Right renal cortex interstitium (tissue), 3 donors: ENCODE data around the gene PIP4K2A. TPM values are rescaled to one million over a fixed set of nuclear protein-coding genes. Genes with fewer than 3 reads are reported as not detected.
"Not testable (repeated sequence)": the region's sequence is repeated elsewhere in the genome, so short reads cannot be mapped to it uniquely, and the experiment has no call there.

Experiments
- DNase-seq, 3 donors: peaks; one replicate each; pipeline ENCODE4 v3.0.0-alpha.2; 2013; ENCODE audit warnings: low read depth in 3 of 3, low spot score in 2 of 3
- polyA plus RNA-seq, 3 donors: library from polyadenylated mRNA; unstranded; fragments of 120-200 nt; gene quantifications; one replicate each; pipeline ENCODE4 v1.2.1, GENCODE V29; 2013; ENCODE audit not compliant: insufficient read length in 3 of 3

PIP4K2A gene
- 10 to 100 TPM; 25.9 to 28.9 (median 28.6) TPM for polyA plus RNA-seq

DNA sequence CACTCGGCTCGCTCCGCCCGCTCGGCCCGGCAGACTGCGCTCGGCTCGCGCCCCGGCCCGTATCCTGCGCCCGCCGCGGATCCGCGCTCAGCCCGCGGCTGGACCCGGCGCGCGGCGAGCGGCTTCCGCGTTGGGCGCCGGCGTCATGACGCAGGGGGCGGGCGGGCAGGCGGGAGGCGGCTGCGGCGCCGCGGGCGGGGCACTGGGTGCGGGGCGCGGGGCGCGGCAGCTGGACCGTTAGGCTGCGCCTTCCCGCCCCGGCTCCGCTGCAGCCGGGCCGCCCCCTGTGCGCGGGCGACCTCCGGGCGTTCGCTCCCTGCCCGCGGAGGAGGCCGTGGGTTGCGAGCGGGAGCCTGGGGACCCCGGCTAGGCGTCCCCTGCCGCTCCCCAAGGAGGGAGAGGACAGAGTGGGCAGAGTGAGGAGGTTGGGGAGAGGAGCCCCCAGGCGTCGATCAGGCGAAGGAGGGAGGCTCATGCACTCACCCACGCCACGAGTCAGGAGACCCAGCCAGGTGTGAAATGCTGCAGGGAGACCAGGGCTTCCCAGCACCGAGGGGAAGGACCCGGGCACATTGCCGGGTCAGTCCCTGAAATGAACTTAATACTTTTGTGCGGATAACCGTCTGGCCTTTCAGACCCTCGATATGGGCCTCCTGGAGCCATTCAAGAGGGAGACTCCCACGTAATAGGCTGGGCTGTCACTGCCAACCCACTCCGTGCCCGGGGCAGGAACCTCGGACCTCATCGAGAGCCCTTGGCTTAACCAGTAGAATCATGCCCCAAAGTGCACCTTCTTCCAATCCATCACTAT, at the start of gene PIP4K2A:
Gene PIP4K2A (minus strand): TSS at position 100 of the 811 bp plus-strand sequence. CDS start 252 bp downstream, outside the sequence.
- no peak for DNase-seq

DNA sequence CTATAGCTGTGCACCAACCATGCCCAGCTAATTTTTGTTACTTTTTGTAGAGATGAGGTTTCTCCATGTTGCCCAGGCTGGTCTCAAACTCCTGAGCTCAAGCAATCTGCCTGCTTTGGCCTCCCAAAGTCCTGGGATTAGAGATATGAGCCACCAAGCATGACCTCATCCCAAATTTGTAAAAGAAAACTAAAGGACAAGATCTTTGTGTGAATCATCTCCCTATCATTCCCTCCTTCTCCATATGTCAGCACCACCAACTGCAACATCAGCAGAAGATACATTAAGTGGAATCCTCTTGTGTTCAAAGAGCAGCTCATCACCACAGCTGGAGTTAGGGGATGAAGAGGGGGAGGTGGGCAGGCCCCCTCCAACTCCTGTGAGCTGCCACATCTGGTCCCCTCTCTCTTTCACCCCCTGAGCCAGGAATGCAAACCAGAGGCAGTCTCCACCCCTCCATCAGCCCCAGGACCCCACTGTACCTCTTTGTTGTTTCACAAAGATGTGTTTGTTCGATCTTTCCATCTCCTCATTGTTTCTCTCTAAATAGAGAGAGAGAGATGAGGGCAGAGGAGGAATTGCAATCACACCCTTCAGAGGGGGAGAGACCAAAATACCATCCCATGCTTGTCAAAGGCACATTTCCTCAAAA, 47.3 kb upstream of the PIP4K2A start:
- DNase-seq: no peak

DNA sequence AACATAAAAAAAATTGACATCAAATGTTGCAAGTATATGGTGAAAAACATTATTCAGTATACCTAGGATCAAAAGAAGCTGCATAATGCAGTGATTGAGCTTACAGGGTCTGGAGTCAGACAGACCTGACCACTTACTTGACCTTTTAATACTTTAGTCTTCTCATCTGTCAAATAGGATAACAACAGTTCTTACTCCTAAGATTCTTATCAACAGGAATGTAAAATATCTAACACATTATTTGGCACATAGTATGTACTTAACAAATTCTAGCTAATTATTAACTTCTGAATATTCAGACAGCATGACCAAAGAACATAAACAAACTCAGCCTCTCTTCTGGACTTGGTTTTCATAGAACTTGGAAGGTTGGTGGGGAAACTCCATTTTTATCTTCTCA, 45.6 kb upstream of the PIP4K2A start:
- no peak for DNase-seq

DNA sequence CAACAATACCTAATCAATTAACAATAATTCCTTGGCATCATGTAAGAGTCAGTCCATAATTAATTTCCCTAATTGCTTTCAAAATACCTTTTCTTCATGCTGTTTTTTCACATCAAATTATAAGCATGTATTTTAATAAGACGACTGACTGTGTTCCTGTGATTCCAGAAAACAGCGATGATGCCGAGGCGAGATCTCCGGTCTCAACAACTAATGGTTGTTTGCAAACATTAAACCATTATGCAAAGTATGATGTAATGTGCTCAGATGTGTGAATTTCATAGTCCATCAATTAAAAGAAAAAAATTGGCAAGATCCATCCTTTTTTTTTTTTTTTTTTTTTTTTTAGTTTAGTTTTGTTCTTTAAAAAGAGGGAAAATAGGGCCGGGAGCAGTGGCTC, 44.5 kb upstream of the PIP4K2A start:
- DNase-seq: no peak

- no peak for DNase-seq
Measured at GRCh38 chr10:22754296-22754695, 39.9 kb upstream of the PIP4K2A start.

DNA sequence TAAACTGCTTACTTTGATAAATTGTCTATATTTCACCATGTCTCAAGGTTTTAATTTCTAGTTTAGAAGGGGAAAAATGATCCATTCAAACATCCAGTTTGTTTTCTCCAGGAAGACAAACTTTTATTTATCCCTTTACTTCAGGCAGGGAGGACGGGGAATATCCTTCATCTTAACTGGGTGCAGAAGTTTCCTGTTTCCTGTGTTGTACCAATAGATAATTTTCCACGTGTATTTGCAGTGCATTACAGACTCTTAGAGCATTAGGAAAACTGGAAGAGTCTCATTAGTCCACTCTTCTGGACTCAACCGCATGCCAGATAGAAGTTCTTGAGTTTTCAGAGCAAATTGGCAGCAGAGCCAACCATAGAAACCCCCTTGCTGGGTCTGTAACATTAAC, 39.4 kb upstream of the PIP4K2A start:
- DNase-seq: no peak

GRCh38 chr10:22752272-22752889, 38.0 kb upstream of the PIP4K2A start:
- DNase-seq: no peak

DNA sequence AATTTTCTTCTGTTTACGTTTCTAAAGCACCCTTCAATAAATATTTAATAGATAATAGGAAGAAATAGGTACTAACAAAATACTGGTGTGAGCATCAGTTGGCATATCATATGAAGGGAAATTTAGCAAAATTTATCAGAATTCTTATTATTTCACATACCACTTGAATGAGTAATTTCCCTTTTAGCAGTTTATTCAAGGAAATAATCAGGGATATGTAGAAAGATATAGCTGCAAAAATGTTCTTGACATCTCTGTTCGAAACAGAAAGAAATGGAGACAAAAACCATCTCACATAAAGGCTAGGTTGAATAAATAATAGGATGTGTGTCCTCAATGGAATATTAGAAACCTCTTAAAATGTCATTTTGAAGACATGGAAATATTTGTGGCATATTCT, 35.8 kb upstream of the PIP4K2A start:
- no peak for DNase-seq

DNA sequence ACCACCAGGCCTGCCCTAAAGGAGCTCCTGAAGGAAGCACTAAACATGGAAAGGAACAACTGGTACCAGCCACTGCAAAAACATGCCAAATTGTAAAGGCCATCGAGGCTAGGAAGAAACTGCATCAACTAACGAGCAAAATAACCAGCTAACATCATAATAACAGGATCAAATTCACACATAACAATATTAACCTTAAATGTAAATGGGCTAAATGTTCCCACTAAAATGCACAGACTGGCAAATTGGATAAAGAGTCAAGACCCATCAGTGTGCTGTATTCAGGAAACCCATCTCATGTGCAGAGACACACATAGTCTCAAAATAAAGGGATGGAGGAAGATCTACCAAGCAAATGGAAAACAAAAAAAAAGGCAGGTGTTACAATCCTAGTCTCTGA, 30.5 kb upstream of the PIP4K2A start:
- DNase-seq: not testable (repeated sequence)

DNA sequence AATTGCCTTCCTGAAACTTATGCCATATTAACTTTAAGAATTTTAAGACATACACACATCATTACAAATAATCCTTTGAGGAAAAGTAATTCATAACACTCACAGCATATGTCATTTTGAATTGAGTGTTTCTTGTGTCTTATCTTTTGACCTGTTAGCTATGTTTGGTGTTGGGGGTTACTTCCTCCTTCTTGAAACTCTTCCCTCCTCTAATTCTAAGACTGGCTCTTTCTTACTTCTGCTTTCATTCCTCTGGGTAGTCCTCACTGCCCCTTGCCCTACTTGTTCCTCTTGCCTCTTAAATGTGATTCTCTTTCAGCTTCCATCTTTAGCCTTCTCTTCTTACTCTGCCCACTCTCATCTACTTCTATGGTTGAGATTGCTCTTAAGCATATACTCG, 28.3 kb upstream of the PIP4K2A start:
- no peak for DNase-seq

GRCh38 chr10:22741631-22742030, 27.3 kb upstream of the PIP4K2A start:
- not testable (repeated sequence) for DNase-seq

DNA sequence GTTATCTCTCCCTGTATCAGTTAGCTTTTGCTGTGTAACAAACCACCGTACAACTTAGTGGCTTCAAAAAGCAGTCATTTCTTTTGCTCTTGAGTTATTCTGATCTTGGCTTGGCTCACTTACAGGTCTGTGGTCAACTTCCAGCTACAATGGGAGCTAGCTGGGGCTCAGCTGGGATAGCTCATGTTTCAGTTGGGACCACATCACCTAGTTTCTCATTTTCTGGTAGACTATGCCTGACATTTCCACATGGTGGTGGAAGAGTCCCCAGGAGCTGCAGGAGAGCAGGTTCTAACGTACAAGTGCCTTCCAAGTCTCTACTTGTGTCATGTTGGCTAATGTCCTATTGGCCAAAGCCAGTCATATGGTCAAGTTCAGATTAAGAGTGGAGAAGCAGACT, 25.8 kb upstream of the PIP4K2A start:
- DNase-seq: no peak

- no peak for DNase-seq
Measured at GRCh38 chr10:22737587-22737986, 23.2 kb upstream of the PIP4K2A start.

DNA sequence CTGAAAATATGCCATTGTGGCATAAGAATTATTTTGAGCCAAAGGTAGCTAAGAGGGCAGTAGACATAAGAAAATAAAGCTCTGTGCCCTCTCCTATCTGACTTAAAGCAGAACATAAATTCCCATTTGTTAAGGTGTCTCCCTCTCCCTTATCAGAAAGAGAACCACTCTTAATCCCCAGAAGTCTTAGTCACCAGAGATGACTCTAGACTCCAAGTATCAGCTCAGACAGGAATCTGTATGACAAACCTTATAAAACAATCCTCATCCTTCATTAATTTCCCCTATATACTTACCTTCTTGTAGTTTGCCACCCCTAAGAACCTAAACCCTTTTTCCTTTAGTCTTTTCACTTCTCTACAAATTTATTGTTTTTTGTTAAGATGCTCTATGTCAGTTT, 21.8 kb upstream of the PIP4K2A start:
- no peak for DNase-seq

DNA sequence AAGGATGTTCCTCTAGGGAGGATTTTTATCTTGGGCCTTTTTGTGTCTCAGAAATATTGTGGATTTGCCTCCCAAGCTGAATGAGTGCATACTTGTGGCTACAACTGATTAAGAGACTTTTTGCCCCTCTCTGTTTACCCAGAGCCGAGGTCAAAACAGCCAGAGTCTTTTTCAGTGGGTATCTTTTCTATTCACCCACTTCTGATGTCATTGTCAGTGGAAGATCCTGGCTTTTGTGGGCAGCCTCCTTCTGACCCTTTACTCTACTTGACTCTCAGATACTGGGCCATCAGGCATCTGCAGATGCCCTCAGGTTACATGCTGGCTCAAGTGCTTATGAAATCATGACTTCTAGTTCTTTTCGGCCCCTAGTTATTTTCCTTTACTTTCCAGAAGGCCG, 19.6 kb upstream of the PIP4K2A start:
- no peak for DNase-seq

GRCh38 chr10:22727663-22728062, 13.3 kb upstream of the PIP4K2A start:
- DNase-seq: no peak

DNA sequence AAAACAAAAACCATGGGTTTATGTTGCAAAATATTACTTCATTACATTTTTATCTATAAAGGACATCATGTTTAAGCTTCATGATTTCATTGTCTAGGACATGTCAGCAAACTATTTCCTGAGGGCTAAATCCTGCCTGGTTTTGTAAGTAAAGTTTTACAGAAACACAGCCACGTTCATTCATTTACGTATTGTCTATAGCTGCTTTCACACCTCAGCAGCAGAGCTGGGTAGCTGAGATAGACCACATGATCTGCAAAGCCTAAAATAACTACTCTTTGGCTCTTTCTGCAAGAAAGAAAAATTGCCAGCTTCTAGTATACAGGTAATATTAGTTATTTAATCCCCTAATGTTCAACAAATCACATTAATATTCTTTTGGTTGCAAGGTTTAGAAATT, 12.7 kb upstream of the PIP4K2A start:
- DNase-seq: no peak

DNA sequence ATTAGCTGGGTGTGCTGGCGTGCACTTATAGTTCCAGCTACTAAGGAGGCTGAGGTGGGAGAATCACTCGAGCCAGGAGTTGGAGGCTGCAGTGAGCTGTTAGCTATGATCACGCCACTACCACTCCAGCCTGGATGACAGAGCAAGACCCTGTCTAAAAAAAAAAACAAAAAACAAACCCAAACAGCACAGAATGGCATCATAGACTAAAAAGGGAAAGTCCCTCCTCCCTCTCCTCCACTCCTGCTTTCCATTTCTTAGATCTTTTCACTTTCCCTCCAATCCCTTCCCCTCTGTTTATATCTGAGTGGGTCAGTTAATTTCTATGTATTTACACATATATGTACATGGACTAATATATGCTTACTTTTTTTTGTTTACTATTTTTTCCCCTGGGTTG, 10.4 kb upstream of the PIP4K2A start:
- DNase-seq: no peak

GRCh38 chr10:22723783-22724182, 9.4 kb upstream of the PIP4K2A start:
- DNase-seq: no peak

DNA sequence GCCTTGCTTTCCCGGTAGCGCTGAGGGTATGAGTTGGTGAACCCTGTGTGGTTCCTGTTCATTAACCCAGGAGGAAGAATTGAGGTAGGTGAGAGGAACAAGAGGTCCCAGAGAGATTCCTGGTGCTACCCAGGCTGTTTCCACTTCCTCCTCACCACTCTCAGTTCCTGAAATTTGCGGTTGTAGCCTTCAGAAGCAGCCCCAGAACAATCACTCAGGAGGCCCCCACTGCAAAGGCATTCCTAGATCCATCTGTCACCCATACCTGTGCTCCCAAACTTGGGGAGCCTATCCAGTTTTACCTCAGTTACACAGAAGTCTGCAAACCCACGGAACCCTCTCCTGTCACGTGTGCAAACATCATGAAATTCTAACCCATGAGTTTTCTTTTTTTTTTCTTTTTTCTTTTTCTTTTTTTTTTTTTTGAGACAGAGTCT, 9.0 kb upstream of the PIP4K2A start:
- DNase-seq: no peak

GRCh38 chr10:22722626-22723169, 8.3 kb upstream of the PIP4K2A start:
- DNase-seq: no peak
